Measurements from ENCODE around the gene NPHS1. TPM values are rescaled to one million over a fixed set of nuclear protein-coding genes. Genes with fewer than 3 reads are reported as not detected.

The NPHS1 gene
- total and polyA plus RNA-seq, 9 of the 15 experiments (the other 6 are each of a cell fraction or from before 2014, with no cell fraction given) = 0.01 to 0.28 (median 0.14) TPM; not detected in 5

DNA sequence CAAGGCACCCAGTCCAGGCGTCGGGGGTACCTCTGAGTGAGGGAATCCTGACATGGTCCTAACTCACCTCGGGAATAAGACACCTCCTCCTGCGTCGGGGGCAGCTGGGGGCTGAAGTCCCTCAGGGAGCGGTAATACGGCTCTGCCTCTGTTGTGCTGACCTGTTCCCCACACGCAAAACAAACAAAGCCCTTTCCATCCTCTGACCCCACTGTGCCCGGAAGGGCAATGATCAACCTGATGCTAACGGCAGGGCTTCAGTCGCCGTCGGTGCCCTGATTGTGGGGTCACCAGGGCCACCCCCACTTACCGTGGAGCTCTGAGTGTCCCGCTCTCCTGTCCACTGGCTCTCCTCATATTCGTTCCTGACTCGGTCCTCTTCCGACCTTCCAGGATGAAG lies 21.3 kb downstream of the NPHS1 start (continued):
- no peak for TF ChIP-seq CREB3 (tag; conservative IDR thresholded peaks at IDR 0.05; ENCODE audit: low read depth)
- TF ChIP-seq HIVEP1 (CRISPR knock-in tag; IDR thresholded peaks at IDR 0.05) = no peak
- TF ChIP-seq IRF2 (CRISPR knock-in tag; IDR thresholded peaks at IDR 0.05) = no peak
- TF ChIP-seq, protein P1, sequence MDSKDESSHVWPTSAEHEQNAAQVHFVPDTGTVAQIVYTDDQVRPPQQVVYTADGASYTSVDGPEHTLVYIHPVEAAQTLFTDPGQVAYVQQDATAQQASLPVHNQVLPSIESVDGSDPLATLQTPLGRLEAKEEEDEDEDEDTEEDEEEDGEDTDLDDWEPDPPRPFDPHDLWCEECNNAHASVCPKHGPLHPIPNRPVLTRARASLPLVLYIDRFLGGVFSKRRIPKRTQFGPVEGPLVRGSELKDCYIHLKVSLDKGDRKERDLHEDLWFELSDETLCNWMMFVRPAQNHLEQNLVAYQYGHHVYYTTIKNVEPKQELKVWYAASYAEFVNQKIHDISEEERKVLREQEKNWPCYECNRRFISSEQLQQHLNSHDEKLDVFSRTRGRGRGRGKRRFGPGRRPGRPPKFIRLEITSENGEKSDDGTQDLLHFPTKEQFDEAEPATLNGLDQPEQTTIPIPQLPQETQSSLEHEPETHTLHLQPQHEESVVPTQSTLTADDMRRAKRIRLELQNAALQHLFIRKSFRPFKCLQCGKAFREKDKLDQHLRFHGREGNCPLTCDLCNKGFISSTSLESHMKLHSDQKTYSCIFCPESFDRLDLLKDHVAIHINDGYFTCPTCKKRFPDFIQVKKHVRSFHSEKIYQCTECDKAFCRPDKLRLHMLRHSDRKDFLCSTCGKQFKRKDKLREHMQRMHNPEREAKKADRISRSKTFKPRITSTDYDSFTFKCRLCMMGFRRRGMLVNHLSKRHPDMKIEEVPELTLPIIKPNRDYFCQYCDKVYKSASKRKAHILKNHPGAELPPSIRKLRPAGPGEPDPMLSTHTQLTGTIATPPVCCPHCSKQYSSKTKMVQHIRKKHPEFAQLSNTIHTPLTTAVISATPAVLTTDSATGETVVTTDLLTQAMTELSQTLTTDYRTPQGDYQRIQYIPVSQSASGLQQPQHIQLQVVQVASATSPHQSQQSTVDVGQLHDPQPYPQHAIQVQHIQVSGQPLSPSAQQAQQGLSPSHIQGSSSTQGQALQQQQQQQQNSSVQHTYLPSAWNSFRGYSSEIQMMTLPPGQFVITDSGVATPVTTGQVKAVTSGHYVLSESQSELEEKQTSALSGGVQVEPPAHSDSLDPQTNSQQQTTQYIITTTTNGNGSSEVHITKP (IDR thresholded peaks at IDR 0.05; ENCODE audit: partially characterized antibody) = no peak
- TF ChIP-seq PTRF (tag; IDR thresholded peaks at IDR 0.05) = no peak
- TF ChIP-seq HCFC1 (IDR thresholded peaks at IDR 0.05; ENCODE audit: low read depth, low read length) = no peak
- no peak for TF ChIP-seq SRSF3 (IDR thresholded peaks at IDR 0.05; ENCODE audit: insufficient read depth, low read length)

All from K562 (cell line).